Activated CD4-positive, alpha-beta T cell treated with anti-CD3 and anti-CD28 coated beads for 4 hours (primary cell): Measurements from ENCODE around the gene OR2G6.

ENCODE experiments used
- DNase-seq, 2 donors: peaks; one replicate each; pipeline ENCODE4 v3.0.0-alpha.2; 2020

The OR2G6 gene

DNA sequence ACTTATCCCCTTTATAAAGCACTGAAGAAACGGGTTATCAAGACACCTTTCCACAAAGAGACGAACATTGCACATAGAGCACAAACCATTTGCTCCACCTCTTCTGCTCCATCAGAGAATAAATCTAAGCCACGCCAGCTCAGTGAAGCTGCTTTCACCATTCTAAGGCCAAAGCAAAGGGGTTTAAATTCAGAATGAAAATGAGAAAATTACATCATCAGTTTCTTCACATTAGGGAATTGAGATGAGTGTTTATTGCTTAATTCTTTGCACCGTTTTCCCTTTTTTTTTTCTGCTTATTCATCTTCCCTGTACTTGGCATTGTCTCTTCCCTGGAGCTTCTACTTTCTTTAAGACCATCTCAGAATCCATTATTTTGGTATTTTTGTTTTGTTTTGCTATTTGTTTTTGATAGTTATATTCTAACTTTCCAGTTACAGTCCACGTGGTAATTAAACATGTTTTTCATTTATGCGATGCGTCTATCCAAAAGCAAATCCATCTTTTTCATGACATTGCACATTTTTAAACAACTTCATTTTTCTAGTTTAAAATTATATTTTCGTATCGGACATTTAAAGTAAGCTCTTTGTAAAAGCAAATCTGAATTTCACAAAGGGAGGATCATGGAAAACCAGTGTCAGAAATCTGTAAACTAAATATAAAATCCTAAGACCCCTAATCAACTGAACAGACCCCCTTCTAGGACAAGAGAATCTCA, 68.5 kb downstream of the OR2G6 start:
- no peak for DNase-seq
